ENCODE measurements around the gene PACS2. TPM values are rescaled to one million over a fixed set of nuclear protein-coding genes. Genes with fewer than 3 reads are reported as not detected.

Gene PACS2
- total RNA-seq, 1 experiment from 2014 or later, result 55.2 TPM

- ChIA-PET POLR2A (no interaction called here), CTCF (no interaction called here)
- BruUV-seq (replicated peaks), result no TSS peak
- H3K27me3 ChIP-seq (ENCODE audit: control insufficient read depth, insufficient read depth, low read length), result no peaks in the 10 kb centered on the region
- H3K9me3 ChIP-seq (ENCODE audit: control insufficient read depth, insufficient read depth, low read depth, low read length), result no peaks in the 10 kb centered on the region
- in situ Hi-C loops (cut with HindIII; ENCODE audit: low pct_unique_long_range_greater_than_20kb, low sequenced_read_pairs), result no loop called here
- H3K4me1 ChIP-seq (ENCODE audit: control insufficient read depth, insufficient read depth, low read length), result peaks cover 4% of the 10 kb centered on the region; the same call in 1 of the 2 replicates
- H3K27ac ChIP-seq (ENCODE audit: low read length), result no peak overlapping the region
- H3K4me3 ChIP-seq (ENCODE audit: low read depth in 2 of 2, low read length in 2 of 2), result no peak overlapping the region
- no peaks in the 10 kb centered on the region for H3K36me3 ChIP-seq (ENCODE audit: control insufficient read depth, insufficient read depth, low read length)
- intact Hi-C loops (cut with micrococcal nuclease; ENCODE audit: unreplicated experiment), result no loop called here
- ATAC-seq (no peak), DNase-seq (ENCODE audit: low read depth, low spot score) (no peak)
- TF ChIP-seq TCF7L2 (IDR thresholded peaks at IDR 0.05; ENCODE audit: low read depth, low read length), result no peak
- TF ChIP-seq POLR2AphosphoS5 (IDR thresholded peaks at IDR 0.05; ENCODE audit: low read depth, low read length), result no peak
- no peak for TF ChIP-seq CTCF (IDR thresholded peaks at IDR 0.05)
- TF ChIP-seq REST (IDR thresholded peaks at IDR 0.05; ENCODE audit: insufficient read depth in 1 of 2, low read depth in 2 of 2, low read length in 1 of 2), result no peak
- no peak for TF ChIP-seq SIN3A (IDR thresholded peaks at IDR 0.05; ENCODE audit: borderline replicate concordance, insufficient read depth, low read depth, low read length)
These were observed 35.4 kb downstream of the PACS2 start for GRCh38 chr14:105349992-105350391.

- Histone ChIP-seq H3K9me3 (ENCODE audit: control insufficient read depth, insufficient read depth, low read depth, low read length) (no peaks in the 10 kb centered on the region), H3K4me3 (ENCODE audit: low read depth in 2 of 2, low read length in 2 of 2) (no peak overlapping the region), H3K27ac (ENCODE audit: low read length) (no peak overlapping the region), H3K27me3 (ENCODE audit: control insufficient read depth, insufficient read depth, low read length) (no peaks in the 10 kb centered on the region), H3K4me1 (ENCODE audit: control insufficient read depth, insufficient read depth, low read length) (peaks cover 4% of the 10 kb centered on the region; the same call in 1 of the 2 replicates), H3K36me3 (ENCODE audit: control insufficient read depth, insufficient read depth, low read length) (no peaks in the 10 kb centered on the region)
- in situ Hi-C loops (cut with HindIII; ENCODE audit: low pct_unique_long_range_greater_than_20kb, low sequenced_read_pairs) (no loop called here), intact Hi-C loops (cut with micrococcal nuclease; ENCODE audit: unreplicated experiment) (no loop called here)
- POLR2A ChIA-PET, result no interaction called here
- CTCF ChIA-PET, result no interaction called here
- ATAC-seq (no peak), DNase-seq (ENCODE audit: low read depth, low spot score) (no peak)
- TF ChIP-seq CTCF (IDR thresholded peaks at IDR 0.05) (no peak), SIN3A (IDR thresholded peaks at IDR 0.05; ENCODE audit: borderline replicate concordance, insufficient read depth, low read depth, low read length) (no peak), POLR2AphosphoS5 (IDR thresholded peaks at IDR 0.05; ENCODE audit: low read depth, low read length) (no peak), TCF7L2 (IDR thresholded peaks at IDR 0.05; ENCODE audit: low read depth, low read length) (no peak), REST (IDR thresholded peaks at IDR 0.05; ENCODE audit: insufficient read depth in 1 of 2, low read depth in 2 of 2, low read length in 1 of 2) (no peak)
- BruUV-seq (replicated peaks), result no TSS peak
These were observed 36.1 kb downstream of the PACS2 start for GRCh38 chr14:105350450-105351244.
